Calu3 (cell line): Measurements from ENCODE around the gene APOL4. TPM values are rescaled to one million over a fixed set of nuclear protein-coding genes. Genes with fewer than 3 reads are reported as not detected.

Source experiments
- BruUV-seq: library from RNA; stranded (reverse); fragments of 400-500 nt; replicated peaks from 2 replicates; lab custom pipeline; 2021; lab: Mats Ljungman, UMichigan
- CTCF ChIA-PET: fragments of 300-600 bp; sonication (Branson Sonifier 250); formaldehyde crosslinking; loops from one replicate; lab custom pipeline; 2022; ENCODE audit warnings: antibody characterized with exemption; lab: Charles Lee
- DNase-seq: peaks from one replicate; pipeline ENCODE4 v3.0.0; 2022
- H3K27ac Mint-ChIP-seq: one replicate; pipeline ENCODE4 v1.8.0; 2022; ENCODE audit warnings: mixed read lengths; ENCODE audit not compliant: unreplicated experiment
- H3K27me3 Mint-ChIP-seq: one replicate; pipeline ENCODE4 v1.8.0; 2022; ENCODE audit warnings: mixed read lengths; ENCODE audit not compliant: unreplicated experiment
- H3K36me3 Mint-ChIP-seq: one replicate; pipeline ENCODE4 v1.8.0; 2022; ENCODE audit warnings: mild to moderate bottlenecking, moderate library complexity, mixed read lengths; ENCODE audit not compliant: insufficient read depth, unreplicated experiment
- H3K4me1 Mint-ChIP-seq: one replicate; pipeline ENCODE4 v1.8.0; 2022; ENCODE audit warnings: mild to moderate bottlenecking, low read depth, mixed read lengths; ENCODE audit not compliant: unreplicated experiment
- H3K4me3 Mint-ChIP-seq: one replicate; pipeline ENCODE4 v1.8.0; 2022; ENCODE audit warnings: mild to moderate bottlenecking, low read depth, moderate library complexity, mixed read lengths; ENCODE audit not compliant: unreplicated experiment
- H3K9me3 Mint-ChIP-seq: one replicate; pipeline ENCODE4 v1.8.0; 2022; ENCODE audit warnings: low read depth, mixed read lengths; ENCODE audit not compliant: unreplicated experiment
- intact Hi-C: fragments of 100-400 bp; cut with micrococcal nuclease; formaldehyde crosslinking; loops from one replicate; pipeline ENCODE4 v1.10.0; 2022; ENCODE audit not compliant: unreplicated experiment
- total RNA-seq: library from RNA; stranded (reverse); gene quantifications from 2 replicates; pipeline ENCODE4 v1.2.3, GENCODE V29; 2022
- TF ChIP-seq, protein P1 (sequence below): fragments of 200-600 bp; IDR thresholded peaks from one replicate; pipeline ENCODE4 v1.8.0; 2022; ENCODE audit warnings: antibody characterized with exemption; ENCODE audit not compliant: unreplicated experiment

APOL4 gene
- total RNA-seq, 1 experiment from 2014 or later, result 1.5 TPM

DNA sequence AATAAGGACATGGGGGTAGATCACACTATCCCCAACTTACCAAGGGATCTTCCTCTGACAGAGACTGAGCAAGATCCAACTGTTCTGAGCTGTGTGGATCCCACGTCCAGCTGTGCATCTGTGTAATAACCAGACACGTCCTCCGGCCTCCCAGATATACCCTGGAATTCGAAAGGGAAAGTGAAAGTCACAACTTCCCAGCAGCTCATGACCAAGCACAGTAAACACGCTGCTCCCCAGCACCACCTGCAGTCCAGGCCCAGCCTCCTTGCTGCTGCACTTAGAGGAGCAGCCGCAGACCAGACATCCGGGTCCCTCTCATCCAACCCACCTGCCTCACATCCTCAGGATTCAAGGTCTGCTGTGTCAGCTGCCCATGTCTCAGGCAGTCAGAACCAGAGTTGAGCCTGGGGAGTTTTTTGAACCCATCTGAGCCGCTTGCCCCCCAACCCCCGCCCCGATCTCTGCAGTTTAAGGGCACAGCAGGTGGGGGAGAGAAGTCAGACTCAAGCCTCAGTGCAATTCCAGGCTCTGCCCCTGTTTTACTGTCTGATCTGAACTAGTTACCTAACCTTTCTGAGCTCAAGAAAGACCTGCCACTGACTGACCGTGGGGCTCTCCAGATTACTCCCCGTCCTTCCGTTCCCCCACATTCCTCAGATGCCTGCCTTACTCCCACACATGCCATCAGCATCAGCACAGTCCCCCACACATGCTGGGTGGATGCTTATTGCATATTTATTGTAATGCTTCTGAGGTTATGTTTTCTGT lies 38.0 kb upstream of the APOL4 start, which contains the start of gene APOL2:
Gene APOL2, minus strand, starts transcription at position 127 of the 771 bp plus-strand sequence. CDS start 6,365 bp downstream, outside the sequence.
- peaks cover 52% of the 10 kb centered on the region for H3K36me3 Mint-ChIP-seq
- no peaks in the 10 kb centered on the region for H3K27me3 Mint-ChIP-seq
- intact Hi-C loops, result loop anchor here (2.0 to 5.0 kb wide), 2 partner anchors 13 to 288 kb away; partner anchors contain the start of genes APOL1 and EIF3D
- DNase-seq, result peak; percentile 92
- peaks cover 4% of the 10 kb centered on the region for H3K9me3 Mint-ChIP-seq
- peak within 1 kb of the TSS; percentile 95 for H3K27ac Mint-ChIP-seq
- H3K4me1 Mint-ChIP-seq, result peaks cover 66% of the 10 kb centered on the region
- H3K4me3 Mint-ChIP-seq, result peak within 1 kb of the TSS; percentile 97
- CTCF ChIA-PET, result interaction anchor here (0.9 to 4.3 kb wide), 5 partner anchors 12 to 45 kb away, joined by 3 to 63 read pairs (median 4); partner anchors contain the start of gene APOL1
- no TSS peak for BruUV-seq
- TF ChIP-seq, protein P1, sequence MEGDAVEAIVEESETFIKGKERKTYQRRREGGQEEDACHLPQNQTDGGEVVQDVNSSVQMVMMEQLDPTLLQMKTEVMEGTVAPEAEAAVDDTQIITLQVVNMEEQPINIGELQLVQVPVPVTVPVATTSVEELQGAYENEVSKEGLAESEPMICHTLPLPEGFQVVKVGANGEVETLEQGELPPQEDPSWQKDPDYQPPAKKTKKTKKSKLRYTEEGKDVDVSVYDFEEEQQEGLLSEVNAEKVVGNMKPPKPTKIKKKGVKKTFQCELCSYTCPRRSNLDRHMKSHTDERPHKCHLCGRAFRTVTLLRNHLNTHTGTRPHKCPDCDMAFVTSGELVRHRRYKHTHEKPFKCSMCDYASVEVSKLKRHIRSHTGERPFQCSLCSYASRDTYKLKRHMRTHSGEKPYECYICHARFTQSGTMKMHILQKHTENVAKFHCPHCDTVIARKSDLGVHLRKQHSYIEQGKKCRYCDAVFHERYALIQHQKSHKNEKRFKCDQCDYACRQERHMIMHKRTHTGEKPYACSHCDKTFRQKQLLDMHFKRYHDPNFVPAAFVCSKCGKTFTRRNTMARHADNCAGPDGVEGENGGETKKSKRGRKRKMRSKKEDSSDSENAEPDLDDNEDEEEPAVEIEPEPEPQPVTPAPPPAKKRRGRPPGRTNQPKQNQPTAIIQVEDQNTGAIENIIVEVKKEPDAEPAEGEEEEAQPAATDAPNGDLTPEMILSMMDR, result peak; percentile 67

DNA sequence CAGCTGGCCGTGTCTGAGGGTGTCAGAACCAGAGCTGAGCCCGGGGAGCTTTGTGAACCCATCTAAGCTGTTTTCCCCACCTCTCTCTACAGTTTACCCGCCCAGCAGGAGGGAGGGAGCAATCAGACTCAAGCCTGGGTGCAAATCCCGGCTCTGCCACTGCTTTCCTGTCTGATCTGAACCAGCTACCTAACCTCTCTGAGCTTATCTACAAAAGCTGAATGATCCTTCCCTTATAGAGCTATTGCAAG lies 37.5 kb upstream of the APOL4 start:
- H3K27me3 Mint-ChIP-seq, result no peaks in the 10 kb centered on the region
- TF ChIP-seq, protein P1, result no peak
- H3K36me3 Mint-ChIP-seq, result peaks cover 57% of the 10 kb centered on the region
- peaks cover 4% of the 10 kb centered on the region for H3K9me3 Mint-ChIP-seq
- intact Hi-C loops, result loop anchor here (2.0 kb wide), 1 partner anchor 14 kb away; the partner anchor contains the start of gene APOL1
- CTCF ChIA-PET, result interaction anchor here (0.9 to 4.3 kb wide), 5 partner anchors 13 to 44 kb away, joined by 3 to 63 read pairs (median 4); partner anchors contain the start of gene APOL1
- peak overlapping the region; percentile 95 for H3K27ac Mint-ChIP-seq
- no TSS peak for BruUV-seq
- H3K4me3 Mint-ChIP-seq, result peak overlapping the region; percentile 97
- H3K4me1 Mint-ChIP-seq, result peaks cover 66% of the 10 kb centered on the region
- no peak for DNase-seq

DNA sequence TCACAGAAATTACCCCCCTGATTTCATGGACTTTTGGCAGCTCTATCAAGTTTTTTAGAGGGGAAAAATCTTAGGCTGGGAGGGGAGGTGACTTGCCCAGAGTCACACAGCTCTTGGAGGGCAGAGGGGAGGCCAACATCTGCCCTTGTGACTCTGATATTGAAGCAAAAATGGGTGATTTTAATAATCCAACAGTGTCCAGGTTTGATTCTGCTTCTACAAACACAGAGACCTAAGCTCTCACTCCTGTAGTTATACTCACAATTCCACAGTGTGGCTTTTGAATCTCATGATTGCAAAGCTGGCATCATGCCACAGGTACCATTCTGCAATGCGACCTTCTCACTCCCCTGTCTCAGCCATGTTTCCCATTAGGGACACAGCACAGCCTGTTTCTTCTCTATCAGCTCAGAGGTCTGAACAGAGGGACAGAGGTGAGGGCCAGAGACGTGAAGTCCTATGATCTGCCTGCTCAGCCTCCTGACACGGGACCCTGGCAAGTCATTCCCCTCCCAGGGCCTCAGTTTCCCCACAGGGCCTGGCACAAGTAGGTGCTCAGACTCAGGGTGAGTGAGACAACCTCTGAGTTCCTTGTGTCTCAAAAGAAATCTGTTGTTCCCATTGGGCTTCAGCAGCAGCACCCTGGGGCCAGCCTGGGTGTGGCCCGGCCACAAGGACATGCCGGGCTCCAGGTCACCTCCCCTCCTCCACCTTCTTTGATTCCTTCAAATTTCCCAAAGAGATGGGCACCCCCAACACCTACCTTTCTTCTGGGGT lies 37.0 kb upstream of the APOL4 start:
- peaks cover 68% of the 10 kb centered on the region for H3K4me1 Mint-ChIP-seq
- DNase-seq, result no peak
- peaks cover 60% of the 10 kb centered on the region for H3K36me3 Mint-ChIP-seq
- TF ChIP-seq, protein P1, result no peak
- H3K27ac Mint-ChIP-seq, result peak overlapping the region; percentile 95
- no peaks in the 10 kb centered on the region for H3K27me3 Mint-ChIP-seq
- intact Hi-C loops, result loop anchor here (2.0 kb wide), 1 partner anchor 14 kb away; the partner anchor contains the start of gene APOL1
- H3K9me3 Mint-ChIP-seq, result peaks cover 4% of the 10 kb centered on the region
- TSS peak; percentile 39 for BruUV-seq
- H3K4me3 Mint-ChIP-seq, result peak overlapping the region; percentile 97
- CTCF ChIA-PET, result interaction anchor here (0.9 to 4.3 kb wide), 5 partner anchors 13 to 48 kb away, joined by 3 to 63 read pairs (median 4); partner anchors contain the start of gene APOL1
